Measurements from ENCODE around the gene PIK3CD.

DNA sequence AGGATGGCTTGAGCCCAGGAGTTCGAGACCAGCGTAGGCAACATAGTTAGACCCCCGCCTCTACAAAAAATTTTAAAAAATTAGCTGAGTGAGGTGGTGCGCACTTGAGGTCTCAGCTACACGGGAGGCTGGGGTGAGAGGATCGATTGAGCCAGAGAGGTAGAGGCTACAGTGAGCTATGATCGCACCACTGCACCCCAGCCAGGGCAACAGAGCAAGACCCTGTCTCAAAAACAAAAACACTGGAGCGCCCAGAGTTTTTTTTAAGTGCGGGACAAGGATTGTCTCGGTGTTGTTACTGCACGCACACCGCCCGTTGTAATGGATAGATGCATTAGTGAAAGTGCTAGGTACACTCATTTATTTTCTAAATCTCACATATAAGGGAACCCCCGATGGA, 37.1 kb downstream of the PIK3CD start:
- TF ChIP-seq, protein P1, sequence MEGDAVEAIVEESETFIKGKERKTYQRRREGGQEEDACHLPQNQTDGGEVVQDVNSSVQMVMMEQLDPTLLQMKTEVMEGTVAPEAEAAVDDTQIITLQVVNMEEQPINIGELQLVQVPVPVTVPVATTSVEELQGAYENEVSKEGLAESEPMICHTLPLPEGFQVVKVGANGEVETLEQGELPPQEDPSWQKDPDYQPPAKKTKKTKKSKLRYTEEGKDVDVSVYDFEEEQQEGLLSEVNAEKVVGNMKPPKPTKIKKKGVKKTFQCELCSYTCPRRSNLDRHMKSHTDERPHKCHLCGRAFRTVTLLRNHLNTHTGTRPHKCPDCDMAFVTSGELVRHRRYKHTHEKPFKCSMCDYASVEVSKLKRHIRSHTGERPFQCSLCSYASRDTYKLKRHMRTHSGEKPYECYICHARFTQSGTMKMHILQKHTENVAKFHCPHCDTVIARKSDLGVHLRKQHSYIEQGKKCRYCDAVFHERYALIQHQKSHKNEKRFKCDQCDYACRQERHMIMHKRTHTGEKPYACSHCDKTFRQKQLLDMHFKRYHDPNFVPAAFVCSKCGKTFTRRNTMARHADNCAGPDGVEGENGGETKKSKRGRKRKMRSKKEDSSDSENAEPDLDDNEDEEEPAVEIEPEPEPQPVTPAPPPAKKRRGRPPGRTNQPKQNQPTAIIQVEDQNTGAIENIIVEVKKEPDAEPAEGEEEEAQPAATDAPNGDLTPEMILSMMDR (conservative IDR thresholded peaks at IDR 0.05 in 1 of 2, IDR thresholded peaks at IDR 0.05 in 1 of 2; ENCODE audit: extremely low read depth in 1 of 2, insufficient read depth in 1 of 2, low read depth in 1 of 2, low read length in 2 of 2): no peak
- no peak for TF ChIP-seq EZH2 (IDR thresholded peaks at IDR 0.05; ENCODE audit: borderline replicate concordance, low read length)
